HCT116 (cell line): ENCODE measurements around the gene FAM234B. TPM values are rescaled to one million over a fixed set of nuclear protein-coding genes. Genes with fewer than 3 reads are reported as not detected.

Source experiments
- ATAC-seq: fragments of 200-7000 bp; cut with Tn5 transposase; 2 replicates; pipeline ENCODE4 v1.9.1; 2020; ENCODE audit warnings: mild to moderate bottlenecking, moderate library complexity
- BruUV-seq: library from RNA; stranded (reverse); fragments of 400-500 nt; replicated peaks from 2 replicates; lab custom pipeline; 2021; lab: Mats Ljungman, UMichigan
- CTCF ChIA-PET: fragments of 300-600 bp; sonication (Branson Sonifier 250); formaldehyde crosslinking; loops from one replicate; lab custom pipeline; 2021; ENCODE audit warnings: antibody characterized with exemption; lab: Charles Lee
- POLR2A ChIA-PET: fragments of 300-600, 350-600 bp; sonication (Branson Sonifier 250); formaldehyde crosslinking; loops from one replicate; lab custom pipeline; 2021; ENCODE audit warnings: antibody characterized with exemption; lab: Charles Lee
- RAD21 ChIA-PET, 2 experiments: fragments of 300-600 bp; sonication (Branson Sonifier 250); formaldehyde crosslinking; loops; one replicate each; lab custom pipeline; 2023; ENCODE audit warnings: low total read pairs in 2 of 2; ENCODE audit not compliant: uncharacterized antibody in 2 of 2, unreplicated experiment in 2 of 2, low non-redundant PET in 1 of 2; lab: Charles Lee
- DNase-seq: peaks from one replicate; pipeline ENCODE4 v3.0.0-alpha.2; 2010; ENCODE audit warnings: low read depth, low spot score
- H2AFZ ChIP-seq: fragments of 200-600 bp; shearing (Covaris generic), sonication (generic); 2 replicates; pipeline ENCODE4 v1.6.1; 2017; ENCODE audit warnings: low read depth, mixed run types, mixed read lengths, antibody characterized with exemption, low read length; ENCODE audit not compliant: poor library complexity, severe bottlenecking
- H3K27ac ChIP-seq: 2 replicates; pipeline ENCODE4 v1.5.1; 2012; ENCODE audit warnings: low read depth, low read length
- H3K27me3 ChIP-seq: fragments of 200-600 bp; sonication (generic); 2 replicates; pipeline ENCODE4 v1.6.1; 2016; ENCODE audit warnings: mixed run types, low read length, mixed read lengths; ENCODE audit not compliant: insufficient read depth
- H3K36me3 ChIP-seq, 2 experiments: fragments of 200-500 bp in 1 of 2; fragments of 200-600 bp in 1 of 2; sonication (Bioruptor generic) in 1 of 2; sonication (generic) in 1 of 2; 2 replicates each; pipeline versions ENCODE4 v1.5.1 to v1.6.1; 2014 to 2016; ENCODE audit warnings: low read length in 2 of 2, inconsistent platforms in 1 of 2, mixed read lengths in 1 of 2, mixed run types in 1 of 2; ENCODE audit not compliant: insufficient read depth in 2 of 2, control insufficient read depth in 1 of 2
- H3K4me1 ChIP-seq, 2 experiments: fragments of 200-600 bp in 1 of 2; sonication (generic) in 1 of 2; 2 replicates each; pipeline versions ENCODE4 v1.5.1 to v1.6.1; 2012 to 2017; ENCODE audit warnings: low read length in 2 of 2, inconsistent platforms in 1 of 2, mild to moderate bottlenecking in 1 of 2, mixed read lengths in 1 of 2, mixed run types in 1 of 2, moderate library complexity in 1 of 2; ENCODE audit not compliant: insufficient read depth in 2 of 2, control insufficient read depth in 1 of 2
- H3K4me2 ChIP-seq: fragments of 200-600 bp; sonication (generic); 2 replicates; pipeline ENCODE4 v1.6.1; 2017; ENCODE audit warnings: mixed run types, low read length, mixed read lengths
- H3K4me3 ChIP-seq, 2 experiments: fragments of 200-600 bp in 1 of 2; sonication (generic) in 1 of 2; replicated peaks in 1 of 2; 2 replicates each; pipeline ENCODE4 v1.5.1; 2011 to 2016; ENCODE audit warnings: low read length in 2 of 2, control low read depth in 1 of 2, low read depth in 1 of 2, mild to moderate bottlenecking in 1 of 2, mixed read lengths in 1 of 2, mixed run types in 1 of 2
- H3K79me2 ChIP-seq: fragments of 200-600 bp; sonication (generic); 2 replicates; pipeline ENCODE4 v1.6.1; 2017; ENCODE audit warnings: mild to moderate bottlenecking, mixed run types, low read length, moderate library complexity, mixed read lengths; ENCODE audit not compliant: insufficient read depth
- H3K9ac ChIP-seq: fragments of 200-600 bp; sonication (generic); 2 replicates; pipeline ENCODE4 v1.6.1; 2016; ENCODE audit warnings: low read length, mixed read lengths
- H3K9me2 ChIP-seq: fragments of 200-600 bp; sonication (generic), shearing (Covaris generic); 2 replicates; pipeline ENCODE4 v1.6.1; 2017; ENCODE audit warnings: mixed run types, mild to moderate bottlenecking, moderate library complexity; ENCODE audit not compliant: insufficient read depth
- H3K9me3 ChIP-seq, 2 experiments: fragments of 200-500 bp in 1 of 2; fragments of 200-600 bp in 1 of 2; sonication (Bioruptor generic) in 1 of 2; sonication (generic) in 1 of 2; 2 replicates each; pipeline ENCODE4 v1.6.1; 2014 to 2017; ENCODE audit warnings: low read length in 2 of 2, mixed read lengths in 2 of 2, inconsistent platforms in 1 of 2, low read depth in 1 of 2, mild to moderate bottlenecking in 1 of 2, mixed run types in 1 of 2, moderate library complexity in 1 of 2; ENCODE audit not compliant: control insufficient read depth in 1 of 2, insufficient read depth in 1 of 2
- H4K20me1 ChIP-seq: fragments of 200-600 bp; sonication (generic), shearing (Covaris generic); 2 replicates; pipeline ENCODE4 v1.6.1; 2017; ENCODE audit warnings: mixed run types, mild to moderate bottlenecking, moderate library complexity; ENCODE audit not compliant: insufficient read depth
- CBX3 ChIP-seq: IDR thresholded peaks from 2 replicates; pipeline ENCODE4 v1.6.1; 2012; ENCODE audit warnings: low read depth
- EZH2phosphoT487 ChIP-seq: fragments of 200-600 bp; IDR thresholded peaks from 2 replicates; pipeline ENCODE4 v1.6.1; 2018; ENCODE audit warnings: antibody characterized with exemption, borderline replicate concordance
- FOSL1 ChIP-seq: IDR thresholded peaks from 2 replicates; pipeline ENCODE4 v1.6.1; 2012; ENCODE audit warnings: low read depth
- REST ChIP-seq: IDR thresholded peaks from 2 replicates; pipeline ENCODE4 v1.6.1; 2012; ENCODE audit warnings: low read depth
- YY1 ChIP-seq: IDR thresholded peaks from 2 replicates; pipeline ENCODE4 v1.6.1; 2011; ENCODE audit warnings: low read length, low read depth, moderate library complexity, mild to moderate bottlenecking; ENCODE audit not compliant: insufficient replicate concordance; ENCODE audit errors: extremely low read depth
- intact Hi-C: fragments of 100-400 bp; cut with micrococcal nuclease; formaldehyde crosslinking; loops from 2 replicates; pipeline ENCODE4 v1.10.0; 2022
- total RNA-seq: library from RNA; stranded (reverse); gene quantifications from one replicate; pipeline ENCODE4 v1.2.1, GENCODE V29; 2021; ENCODE audit not compliant: unreplicated experiment
- TF ChIP-seq, protein P1 (sequence below), 3 experiments: fragments of 200-600 bp in 1 of 3; sonication (generic) in 1 of 3; IDR thresholded peaks in 2 of 3; conservative IDR thresholded peaks in 1 of 3; 2 replicates each; pipeline ENCODE4 v1.5.1; 2012 to 2017; ENCODE audit warnings: low read depth in 2 of 3, low read length in 2 of 3, antibody characterized with exemption in 1 of 3, borderline replicate concordance in 1 of 3, control low read depth in 1 of 3, mild to moderate bottlenecking in 1 of 3, mixed read lengths in 1 of 3, mixed run types in 1 of 3, moderate library complexity in 1 of 3; ENCODE audit not compliant: insufficient read depth in 1 of 3

FAM234B gene
- total RNA-seq, 1 experiment from 2014 or later: 15.9 TPM

DNA sequence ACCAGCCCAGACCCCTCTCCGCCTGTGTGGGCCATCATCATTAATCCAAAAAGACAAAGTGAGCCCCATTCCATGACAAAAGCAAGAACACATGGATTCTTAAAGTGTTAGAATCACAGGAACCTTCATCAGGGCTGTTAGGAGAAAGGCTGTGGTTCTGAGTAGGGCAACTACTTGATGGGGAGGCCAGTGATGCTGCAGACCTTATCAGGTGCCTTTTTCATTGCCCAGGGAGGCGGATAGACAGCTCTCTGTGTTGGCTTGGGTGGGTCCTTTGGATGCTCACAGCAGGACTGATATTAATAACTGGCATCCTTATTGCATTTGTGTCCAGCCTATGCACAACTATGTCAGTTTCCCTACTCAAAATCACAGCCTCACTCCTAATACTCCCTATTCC is 46.4 kb upstream of the FAM234B start:
- POLR2A ChIA-PET: no interaction called here
- RAD21 ChIA-PET: no interaction called here

More for the DNA sequence above, 46.4 kb upstream of the FAM234B start:
- BruUV-seq: no TSS peak
- Histone ChIP-seq H3K36me3 (peaks cover 0 to 2% of the 10 kb centered on the region in 2 experiments; a peak in 1 of 4 replicates), H3K4me1 (peaks cover 3 to 18% of the 10 kb centered on the region in 2 experiments; a peak in 3 of 4 replicates), H2AFZ (no peak overlapping the region), H3K9ac (no peak overlapping the region), H3K27ac (no peak overlapping the region), H3K4me2 (no peak overlapping the region), H3K4me3 (no peak overlapping the region), H3K9me2 (no peaks in the 10 kb centered on the region), H4K20me1 (no peaks in the 10 kb centered on the region), H3K27me3 (no peaks in the 10 kb centered on the region), H3K79me2 (peaks cover 25% of the 10 kb centered on the region), H3K9me3 (no peaks in the 10 kb centered on the region)
- DNase-seq: no peak
- no peak for TF ChIP-seq YY1
- no peak for TF ChIP-seq REST
- no peak for TF ChIP-seq EZH2phosphoT487
- no peak for TF ChIP-seq FOSL1
- no peak for TF ChIP-seq CBX3
- TF ChIP-seq, protein P1, sequence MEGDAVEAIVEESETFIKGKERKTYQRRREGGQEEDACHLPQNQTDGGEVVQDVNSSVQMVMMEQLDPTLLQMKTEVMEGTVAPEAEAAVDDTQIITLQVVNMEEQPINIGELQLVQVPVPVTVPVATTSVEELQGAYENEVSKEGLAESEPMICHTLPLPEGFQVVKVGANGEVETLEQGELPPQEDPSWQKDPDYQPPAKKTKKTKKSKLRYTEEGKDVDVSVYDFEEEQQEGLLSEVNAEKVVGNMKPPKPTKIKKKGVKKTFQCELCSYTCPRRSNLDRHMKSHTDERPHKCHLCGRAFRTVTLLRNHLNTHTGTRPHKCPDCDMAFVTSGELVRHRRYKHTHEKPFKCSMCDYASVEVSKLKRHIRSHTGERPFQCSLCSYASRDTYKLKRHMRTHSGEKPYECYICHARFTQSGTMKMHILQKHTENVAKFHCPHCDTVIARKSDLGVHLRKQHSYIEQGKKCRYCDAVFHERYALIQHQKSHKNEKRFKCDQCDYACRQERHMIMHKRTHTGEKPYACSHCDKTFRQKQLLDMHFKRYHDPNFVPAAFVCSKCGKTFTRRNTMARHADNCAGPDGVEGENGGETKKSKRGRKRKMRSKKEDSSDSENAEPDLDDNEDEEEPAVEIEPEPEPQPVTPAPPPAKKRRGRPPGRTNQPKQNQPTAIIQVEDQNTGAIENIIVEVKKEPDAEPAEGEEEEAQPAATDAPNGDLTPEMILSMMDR (IDR thresholded peaks at IDR 0.05 in 2 of 3, conservative IDR thresholded peaks at IDR 0.05 in 1 of 3; ENCODE audit: borderline replicate concordance in 1 of 3, insufficient read depth in 1 of 3, low read depth in 2 of 3, low read length in 2 of 3): no peak
- CTCF ChIA-PET: interaction anchor here (1.0 kb wide), 1 partner anchor 14 kb away, joined by 4 read pairs; no protein-coding TSS in a partner anchor
- intact Hi-C loops: no loop called here
- ATAC-seq: no peak
